Heart right ventricle (tissue), 16 donors: ENCODE data around the gene USP32. TPM values are rescaled to one million over a fixed set of nuclear protein-coding genes. Genes with fewer than 3 reads are reported as not detected.

ENCODE experiments used
- ATAC-seq, 8 donors: fragments of 200-7000 bp; cut with Tn5 transposase; one replicate each; pipeline ENCODE4 v1.9.1; 2020; ENCODE audit warnings: mild to moderate bottlenecking in 8 of 8, moderate library complexity in 8 of 8, moderate number of reproducible peaks in 1 of 8
- DNase-seq, 2 donors: peaks; one replicate each; pipeline ENCODE4 v3.0.0-alpha.2; 2020
- H3K27ac ChIP-seq, 10 donors: fragments of 200-600 bp; sonication (generic) in 2 of 10; one replicate each; pipeline versions ENCODE4 v1.5.0 to v1.8.0; 2020 to 2022; ENCODE audit warnings: mild to moderate bottlenecking in 3 of 10
- H3K27me3 ChIP-seq, 7 donors: fragments of 200-600 bp; one replicate each; pipeline ENCODE4 v1.8.0; 2021 to 2022; ENCODE audit warnings: mild to moderate bottlenecking in 2 of 7
- H3K36me3 ChIP-seq, 9 donors: fragments of 200-600 bp; sonication (generic) in 1 of 9; one replicate each; pipeline versions ENCODE4 v1.5.0 to v1.8.0; 2020 to 2022; ENCODE audit warnings: mild to moderate bottlenecking in 2 of 9
- H3K4me1 ChIP-seq, 9 donors: fragments of 200-600 bp; sonication (generic) in 1 of 9; one replicate each; pipeline versions ENCODE4 v1.5.0 to v1.8.0; 2020 to 2022; ENCODE audit warnings: mild to moderate bottlenecking in 4 of 9
- H3K4me3 ChIP-seq, 10 donors: fragments of 200-600 bp; sonication (generic) in 2 of 10; one replicate each; pipeline versions ENCODE4 v1.5.0 to v1.8.0; 2020 to 2022; ENCODE audit warnings: mild to moderate bottlenecking in 7 of 10, moderate library complexity in 2 of 10
- H3K9me3 ChIP-seq, 11 donors: fragments of 200-600 bp in 10 of 11; sonication (generic) in 2 of 11; one replicate each; pipeline versions ENCODE4 v1.5.0 to v1.8.0; 2013 to 2022; ENCODE audit warnings: mild to moderate bottlenecking in 2 of 11, control low read depth in 1 of 11, moderate library complexity in 1 of 11
- CTCF ChIP-seq, 9 donors: fragments of 200-600 bp; sonication (generic) in 2 of 9; IDR thresholded peaks; one replicate each; pipeline versions ENCODE4 v1.5.0 to v1.8.0; 2021 to 2022; ENCODE audit warnings: antibody characterized with exemption in 9 of 9, mild to moderate bottlenecking in 5 of 9, moderate library complexity in 1 of 9
- WGBS, 2 donors: extraction: QIAGEN DNeasy Blood & Tissue Kit; methylation state at CpG; one replicate each; pipeline ENCODE4 v1.1.7; 2013; ENCODE audit warnings: inconsistent platforms in 1 of 2; 5-methylcytosine and 5-hydroxymethylcytosine counted together
- intact Hi-C, 10 donors: fragments of 100-400 bp; cut with DNase I; formaldehyde crosslinking; loops; one replicate each; pipeline versions ENCODE4 v1.11.1 to v1.14.2; 2022
- polyA plus RNA-seq, 2 donors: library from polyadenylated mRNA; stranded (reverse); fragments of 200-250 nt; gene quantifications; one replicate each; pipeline ENCODE4 v1.2.3, GENCODE V29; 2013
- total RNA-seq, 10 donors: library from RNA; stranded (reverse); fragmentation: NEBNext Ultra II Directional in 3 of 10; extraction: Animal tissue kit (Norgen Biotek cat#: 25700) in 3 of 10; gene quantifications; one replicate each; pipeline versions ENCODE4 v1.2.1 to v1.2.4, GENCODE V29; 2021 to 2023
- donor health status: Arrhythmogenic right ventricular cardiomyopathy.
- donor health status: ischemic (EF 13 %, LVEDD 7.1; RV severe dilation, severe dysfunction).
- donor health status: healthy with polysubstance abuse.
- donor health status: DM: no; HTN: yes; CAD: no.
- donor health status: DM: no; HTN: no; CAD: no.
- donor health status: ischemic (EF 25% LVEDD 6.9; RV normal size, moderate dysfunction).
- donor health status: ischemic (EF 25% LVEDD 5.7; RV mildly dilated, moderate dysfunction).
- donor health status: healthy.
- donor health status: DM: yes; HTN: yes; CAD: no.
- donor health status: Ischemic cardiomyopathy.
- donor health status: ischemic (EF 35%, LVEDD 5.7; RV mildly dilated, moderate dysfunction).
- donor health status: nonischemic (EF 11% LVEDD 7.7; RV severe dilation, severe dysfunction).
- donor health status: DM: yes; HTN: yes; CAD: no.
- donor health status: PGD.
- donor health status: ischemic (EF 29% LVEDD 5.4; RV normal size, mild dysfunction).
- donor health status: nonischemic (EF 23%, LVEDD 6.1; RV moderate dilation, normal function).

The USP32 gene
- total and polyA plus RNA-seq, 12 donors: 13.3 to 38.6 (median 29.3) TPM

GRCh38 chr17:60406887-60407286 is 15.0 kb upstream of the USP32 start:
- no peak for TF ChIP-seq CTCF (IDR thresholded peaks at IDR 0.05)
- DNase-seq: no peak
- no peak for ATAC-seq
- H3K27ac ChIP-seq: no peak overlapping the region
- H3K4me3 ChIP-seq: no peak overlapping the region
- WGBS, 2 donors: 73 to 80% methylated on average over 3 of the region's 3 CpGs
- peaks cover 0 to 3% (median 0%) of the 10 kb centered on the region in 7 donors for H3K27me3 ChIP-seq
- H3K4me1 ChIP-seq: peaks cover 0 to 6% (median 0%) of the 10 kb centered on the region in 9 donors
- no peaks in the 10 kb centered on the region for H3K36me3 ChIP-seq
- intact Hi-C loops: no loop called here
- no peaks in the 10 kb centered on the region for H3K9me3 ChIP-seq

- 83 to 85% methylated on average over 6 of the region's 6 CpGs for WGBS, 2 donors
These were observed 12.0 kb upstream of the USP32 start for GRCh38 chr17:60403962-60404361.

GRCh38 chr17:60403523-60403810 is 11.5 kb upstream of the USP32 start:
- Histone ChIP-seq H3K4me1 (peaks cover 0 to 16% (median 0%) of the 10 kb centered on the region in 9 donors), H3K27ac (no peak overlapping the region), H3K4me3 (no peak overlapping the region), H3K36me3 (no peaks in the 10 kb centered on the region), H3K27me3 (no peaks in the 10 kb centered on the region), H3K9me3 (no peaks in the 10 kb centered on the region)
- intact Hi-C loops: no loop called here
- ATAC-seq (no peak), DNase-seq (no peak)
- WGBS, 2 donors: 89 to 91% methylated on average over 3 of the region's 3 CpGs
- no peak for TF ChIP-seq CTCF (IDR thresholded peaks at IDR 0.05)

More at GRCh38 chr17:60403962-60404361, 12.0 kb upstream of the USP32 start:
- no peaks in the 10 kb centered on the region for H3K36me3 ChIP-seq
- no peak for TF ChIP-seq CTCF (IDR thresholded peaks at IDR 0.05)
- no peaks in the 10 kb centered on the region for H3K9me3 ChIP-seq
- no peak overlapping the region for H3K27ac ChIP-seq
- H3K4me3 ChIP-seq: no peak overlapping the region
- H3K4me1 ChIP-seq: peaks cover 0 to 11% (median 0%) of the 10 kb centered on the region in 9 donors
- H3K27me3 ChIP-seq: peaks cover 0 to 2% (median 0%) of the 10 kb centered on the region in 7 donors
- no peak for DNase-seq
- no peak for ATAC-seq
- intact Hi-C loops: no loop called here

- Histone ChIP-seq H3K9me3 (no peaks in the 10 kb centered on the region), H3K27me3 (no peaks in the 10 kb centered on the region), H3K36me3 (no peaks in the 10 kb centered on the region), H3K4me1 (peaks cover 0 to 27% (median 0%) of the 10 kb centered on the region in 9 donors), H3K4me3 (no peak overlapping the region), H3K27ac (no peak overlapping the region)
- intact Hi-C loops: no loop called here
- DNase-seq (no peak), ATAC-seq (no peak)
- no peak for TF ChIP-seq CTCF (IDR thresholded peaks at IDR 0.05)
These were observed 9.9 kb upstream of the USP32 start for GRCh38 chr17:60401819-60402218.
